GM12874 (cell line): ENCODE results near the gene ELF5.

ENCODE experiments used
- TF ChIP-seq, protein P1 (sequence below): IDR thresholded peaks from 2 replicates; pipeline ENCODE4 v1.5.1; 2011; ENCODE audit warnings: low read depth, mild to moderate bottlenecking, control low read depth, low read length, moderate library complexity; ENCODE audit not compliant: insufficient read depth

The ELF5 gene

DNA sequence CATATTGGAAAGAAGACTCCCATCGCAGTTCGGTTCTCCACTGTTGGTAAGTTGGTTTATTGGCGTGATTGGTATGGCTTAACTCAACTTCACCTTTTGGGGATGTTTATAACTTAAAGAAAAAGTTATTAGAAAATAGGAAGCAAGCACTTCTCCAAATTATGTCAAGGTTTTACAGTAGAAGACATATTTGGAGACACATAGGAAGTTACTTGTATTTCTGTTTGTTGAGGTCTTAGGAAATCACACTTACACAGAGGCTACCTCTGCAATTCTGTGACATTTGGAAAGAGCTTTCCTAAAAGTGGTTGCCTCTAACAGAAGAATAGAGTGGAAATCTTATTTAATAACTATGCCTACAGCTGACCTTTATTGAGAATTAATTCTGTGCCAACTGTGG lies 62.5 kb downstream of the ELF5 start:
- TF ChIP-seq, protein P1, sequence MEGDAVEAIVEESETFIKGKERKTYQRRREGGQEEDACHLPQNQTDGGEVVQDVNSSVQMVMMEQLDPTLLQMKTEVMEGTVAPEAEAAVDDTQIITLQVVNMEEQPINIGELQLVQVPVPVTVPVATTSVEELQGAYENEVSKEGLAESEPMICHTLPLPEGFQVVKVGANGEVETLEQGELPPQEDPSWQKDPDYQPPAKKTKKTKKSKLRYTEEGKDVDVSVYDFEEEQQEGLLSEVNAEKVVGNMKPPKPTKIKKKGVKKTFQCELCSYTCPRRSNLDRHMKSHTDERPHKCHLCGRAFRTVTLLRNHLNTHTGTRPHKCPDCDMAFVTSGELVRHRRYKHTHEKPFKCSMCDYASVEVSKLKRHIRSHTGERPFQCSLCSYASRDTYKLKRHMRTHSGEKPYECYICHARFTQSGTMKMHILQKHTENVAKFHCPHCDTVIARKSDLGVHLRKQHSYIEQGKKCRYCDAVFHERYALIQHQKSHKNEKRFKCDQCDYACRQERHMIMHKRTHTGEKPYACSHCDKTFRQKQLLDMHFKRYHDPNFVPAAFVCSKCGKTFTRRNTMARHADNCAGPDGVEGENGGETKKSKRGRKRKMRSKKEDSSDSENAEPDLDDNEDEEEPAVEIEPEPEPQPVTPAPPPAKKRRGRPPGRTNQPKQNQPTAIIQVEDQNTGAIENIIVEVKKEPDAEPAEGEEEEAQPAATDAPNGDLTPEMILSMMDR, result no peak

DNA sequence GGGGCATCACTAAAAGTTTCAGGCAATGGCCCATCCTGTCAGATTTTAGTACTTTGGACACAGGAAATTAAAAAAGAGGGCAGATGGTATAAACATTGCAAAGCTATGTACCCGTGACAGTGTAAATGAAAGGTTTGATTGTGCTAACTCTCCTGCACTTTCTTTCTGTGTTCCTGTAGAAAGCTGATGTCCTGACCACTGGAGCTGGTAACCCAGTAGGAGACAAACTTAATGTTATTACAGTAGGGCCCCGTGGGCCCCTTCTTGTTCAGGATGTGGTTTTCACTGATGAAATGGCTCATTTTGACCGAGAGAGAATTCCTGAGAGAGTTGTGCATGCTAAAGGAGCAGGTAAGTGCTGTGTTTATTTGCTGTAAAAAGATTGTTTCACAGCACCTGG lies 64.6 kb downstream of the ELF5 start:
- TF ChIP-seq, protein P1, result no peak

DNA sequence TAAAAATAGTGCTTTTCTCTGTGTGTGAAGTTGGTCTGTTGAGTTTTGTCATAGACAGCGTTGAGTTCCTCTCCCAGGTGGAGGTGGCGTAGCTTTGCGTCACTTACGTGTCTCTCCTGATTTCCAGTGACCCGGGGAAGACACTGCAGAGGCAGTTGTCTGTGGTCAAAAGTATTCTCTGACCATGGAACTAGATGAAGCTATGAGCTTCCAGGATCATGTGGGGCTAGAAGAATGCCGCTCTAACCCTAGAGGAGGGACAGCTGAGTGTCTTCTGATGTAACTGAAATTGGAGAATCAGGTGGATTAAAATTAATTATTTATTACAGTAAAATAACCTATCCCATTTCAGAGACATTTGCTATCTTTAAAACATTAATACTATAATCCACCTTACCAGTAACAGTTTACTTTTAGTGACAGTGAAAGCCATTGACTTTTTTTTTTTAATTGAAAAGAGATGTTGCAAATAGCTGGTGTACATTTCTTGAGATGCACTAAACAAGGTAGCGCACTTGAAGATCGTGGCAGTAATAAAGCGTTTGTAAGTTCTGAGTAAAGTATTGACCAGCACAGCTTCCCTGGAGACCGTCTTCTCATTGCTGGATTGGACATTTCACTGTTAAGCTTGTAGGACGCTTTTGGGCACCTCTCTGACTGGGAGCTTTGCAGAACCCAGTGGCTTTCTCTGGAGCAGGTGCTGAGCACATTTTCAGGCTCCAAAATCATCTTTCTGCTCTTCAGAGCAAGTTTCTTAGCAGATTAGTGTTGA lies 65.2 kb downstream of the ELF5 start:
- TF ChIP-seq, protein P1, result no peak

DNA sequence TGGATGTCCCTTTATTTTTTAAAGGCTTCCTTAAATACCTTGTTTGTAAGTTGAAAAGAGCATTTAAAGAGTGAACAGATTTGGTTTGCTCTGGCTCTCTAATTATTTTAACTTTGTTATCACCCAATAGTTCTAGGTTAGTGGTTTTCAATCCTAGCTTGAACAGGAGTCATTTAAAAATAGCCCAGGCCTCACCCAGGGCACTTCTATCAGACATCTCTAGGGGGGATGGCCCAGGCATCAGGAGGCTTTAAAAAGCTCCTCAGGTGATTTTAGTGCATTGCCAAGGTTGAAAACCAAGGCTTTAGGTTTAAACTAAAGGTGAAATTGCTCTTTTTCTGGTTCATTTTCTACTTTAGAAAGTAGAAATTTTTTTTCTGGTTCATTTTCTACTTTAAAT lies 66.5 kb downstream of the ELF5 start:
- TF ChIP-seq, protein P1, result no peak

DNA sequence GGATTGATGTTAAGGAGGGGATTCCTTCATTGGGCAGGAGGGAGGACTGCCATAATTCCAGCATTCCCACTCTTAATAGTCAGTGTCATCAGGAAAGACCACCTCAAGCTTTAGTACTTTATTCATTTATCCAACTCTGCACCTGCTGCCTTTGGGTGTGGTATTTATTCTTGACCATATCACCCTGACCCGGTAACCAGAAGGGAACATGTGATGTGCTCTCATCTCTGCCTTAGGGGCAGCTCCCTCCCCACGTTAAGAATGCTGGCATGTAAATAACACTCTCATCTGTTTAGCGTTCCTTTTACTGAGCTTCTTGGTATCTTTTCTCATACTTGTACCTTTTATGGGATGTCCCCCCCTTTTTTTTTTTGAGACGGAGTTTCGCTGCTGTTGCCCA lies 67.2 kb downstream of the ELF5 start:
- TF ChIP-seq, protein P1, result no peak

DNA sequence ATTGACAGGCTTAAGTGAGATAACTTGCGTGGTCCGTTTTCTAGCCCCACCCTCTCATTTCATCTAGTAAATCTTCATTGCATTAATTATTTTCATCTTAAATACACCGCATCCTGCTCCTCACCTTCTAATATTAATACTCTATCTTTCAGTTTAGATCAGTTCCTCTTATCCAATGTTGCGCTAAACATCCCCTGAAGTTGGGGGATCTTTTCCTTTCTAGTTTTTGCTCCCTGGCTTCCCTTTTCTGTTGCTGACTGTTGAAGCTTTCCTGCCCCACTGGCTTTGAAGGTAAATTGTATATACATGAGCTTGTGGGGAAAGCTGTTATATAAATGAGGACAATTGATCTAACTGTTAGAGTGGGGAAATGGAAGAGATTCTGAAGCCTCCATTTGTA lies 67.6 kb downstream of the ELF5 start:
- TF ChIP-seq, protein P1, result no peak

DNA sequence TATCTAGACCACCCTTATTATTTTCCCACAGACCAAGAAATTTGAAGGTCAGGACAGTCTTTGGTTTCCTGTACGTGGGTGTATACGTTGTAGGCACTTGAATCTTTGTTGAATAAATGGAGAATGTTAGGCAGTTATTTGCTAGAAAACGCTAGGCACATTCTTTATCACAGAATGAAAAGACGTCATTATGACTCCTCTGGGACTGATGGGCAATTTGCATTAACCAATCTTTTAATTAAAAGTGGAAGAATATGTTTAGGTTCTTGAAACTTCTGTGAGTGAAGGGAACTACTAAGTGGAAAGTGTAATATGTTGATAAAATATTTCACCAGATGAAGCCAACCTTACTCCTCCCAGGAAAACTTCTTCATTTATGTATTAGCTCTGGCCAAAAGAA lies 69.2 kb downstream of the ELF5 start:
- TF ChIP-seq, protein P1, result no peak
